Left lung (tissue), 10 donors: ENCODE measurements around the gene POLR2E. TPM values are rescaled to one million over a fixed set of nuclear protein-coding genes. Genes with fewer than 3 reads are reported as not detected.
A peak's percentile ranks its signal among the peaks of the same experiment; 100 is the strongest.

Experiments used
- ATAC-seq: fragments of 200-7000 bp; cut with Tn5 transposase; one replicate; pipeline ENCODE4 v1.9.1; 2020; ENCODE audit warnings: moderate library complexity
- DNase-seq, 4 donors: peaks; one replicate each; pipeline ENCODE4 v3.0.0-alpha.2; 2013 to 2020
- H3K27ac ChIP-seq, 2 donors: fragments of 200-600 bp; sonication (generic) in 1 of 2; one replicate each; pipeline versions ENCODE4 v1.5.0 to v1.8.0; 2020 to 2021
- H3K27me3 ChIP-seq, 2 donors: fragments of 200-600 bp; sonication (generic) in 1 of 2; one replicate each; pipeline versions ENCODE4 v1.5.0 to v1.8.0; 2020 to 2021
- H3K36me3 ChIP-seq, 2 donors: fragments of 200-600 bp; sonication (generic) in 1 of 2; one replicate each; pipeline versions ENCODE4 v1.5.0 to v1.8.0; 2020 to 2021
- H3K4me1 ChIP-seq, 2 donors: fragments of 200-600 bp; one replicate each; pipeline ENCODE4 v1.8.0; 2021
- H3K4me3 ChIP-seq, 2 donors: fragments of 200-600 bp; sonication (generic) in 1 of 2; one replicate each; pipeline versions ENCODE4 v1.5.0 to v1.8.0; 2020 to 2021; ENCODE audit warnings: mild to moderate bottlenecking in 1 of 2
- H3K9me3 ChIP-seq, 2 donors: fragments of 200-600 bp; sonication (generic) in 1 of 2; one replicate each; pipeline versions ENCODE4 v1.5.0 to v1.8.0; 2020 to 2021
- intact Hi-C, 2 donors: fragments of 100-400 bp; cut with DNase I; formaldehyde crosslinking; loops; one replicate each; pipeline versions ENCODE4 v1.11.2 to v1.14.2; 2022
- polyA plus RNA-seq, 6 donors: library from polyadenylated mRNA; unstranded; fragments of 120-200 nt; gene quantifications; one replicate each; pipeline ENCODE4 v1.2.1, GENCODE V29; 2013; ENCODE audit not compliant: insufficient read length in 6 of 6
- total RNA-seq, 2 donors: library from RNA; stranded (reverse); fragmentation: NEBNext Ultra II Directional; extraction: Animal tissue kit (Norgen Biotek cat#: 25700); gene quantifications; one replicate each; pipeline ENCODE4 v1.2.1, GENCODE V29; 2021
- TF ChIP-seq, protein P1 (sequence below), 2 donors: fragments of 200-600 bp; sonication (generic) in 1 of 2; IDR thresholded peaks; one replicate each; pipeline versions ENCODE4 v1.5.0 to v1.8.0; 2021; ENCODE audit warnings: antibody characterized with exemption in 2 of 2
- donor health status: DM: no; HTN: yes; CAD: no.
- donor health status: DM: no; HTN: no; CAD: no.

The POLR2E gene
- total and polyA plus RNA-seq, 8 donors = 120 to 160 (median 139) TPM

DNA sequence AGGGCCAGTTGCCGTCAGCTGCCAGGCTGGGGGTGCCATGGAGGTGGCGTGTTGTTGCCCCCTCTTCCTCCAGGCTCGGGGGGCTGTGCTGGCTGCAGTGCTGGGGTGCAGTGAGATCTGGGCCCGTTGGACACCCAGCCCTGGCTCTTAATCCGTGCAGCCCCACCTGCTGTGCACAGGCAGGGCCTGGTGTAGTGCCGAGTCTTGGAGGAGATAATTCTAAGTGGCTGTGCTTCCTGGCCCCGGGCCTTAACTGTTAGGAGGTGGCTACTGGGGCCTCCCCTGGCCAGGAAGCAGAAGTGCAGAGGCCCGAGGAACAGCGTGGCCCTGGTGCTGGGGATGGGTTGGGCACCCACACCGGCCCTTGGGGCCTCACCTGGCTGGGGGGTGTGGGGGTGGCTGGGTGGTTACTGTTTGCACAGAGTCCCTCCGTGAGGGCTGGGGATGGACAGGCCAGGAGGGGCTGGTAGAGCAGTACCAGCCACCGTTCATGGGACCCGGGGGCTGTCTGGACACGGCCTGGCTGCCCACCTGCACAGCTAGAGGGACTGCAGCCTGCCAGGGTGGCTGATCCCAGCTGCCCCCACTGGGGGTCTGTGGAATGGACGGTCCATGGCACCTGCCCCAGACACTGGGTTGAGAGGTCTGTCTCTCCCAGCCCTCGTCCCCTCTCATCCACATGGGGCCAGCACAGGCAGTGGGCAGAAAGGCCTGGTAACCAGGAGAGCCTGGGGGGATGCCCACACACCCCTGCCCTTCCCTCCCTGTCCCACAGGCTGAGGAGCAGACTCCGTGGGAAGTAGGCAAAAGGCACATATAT is 11.9 kb upstream of the POLR2E start:
- intact Hi-C loops = no loop called here
- ATAC-seq = peak; percentile 1
- Histone ChIP-seq H3K9me3 (no peaks in the 10 kb centered on the region), H3K36me3 (peaks cover 0 to 63% of the 10 kb centered on the region in 2 donors), H3K4me3 (no peak overlapping the region), H3K27ac (peak overlapping the region in 1 of 2 donors; percentile 50), H3K4me1 (peaks cover 26 to 63% of the 10 kb centered on the region in 2 donors), H3K27me3 (no peaks in the 10 kb centered on the region)
- no peak for DNase-seq
- TF ChIP-seq, protein P1, sequence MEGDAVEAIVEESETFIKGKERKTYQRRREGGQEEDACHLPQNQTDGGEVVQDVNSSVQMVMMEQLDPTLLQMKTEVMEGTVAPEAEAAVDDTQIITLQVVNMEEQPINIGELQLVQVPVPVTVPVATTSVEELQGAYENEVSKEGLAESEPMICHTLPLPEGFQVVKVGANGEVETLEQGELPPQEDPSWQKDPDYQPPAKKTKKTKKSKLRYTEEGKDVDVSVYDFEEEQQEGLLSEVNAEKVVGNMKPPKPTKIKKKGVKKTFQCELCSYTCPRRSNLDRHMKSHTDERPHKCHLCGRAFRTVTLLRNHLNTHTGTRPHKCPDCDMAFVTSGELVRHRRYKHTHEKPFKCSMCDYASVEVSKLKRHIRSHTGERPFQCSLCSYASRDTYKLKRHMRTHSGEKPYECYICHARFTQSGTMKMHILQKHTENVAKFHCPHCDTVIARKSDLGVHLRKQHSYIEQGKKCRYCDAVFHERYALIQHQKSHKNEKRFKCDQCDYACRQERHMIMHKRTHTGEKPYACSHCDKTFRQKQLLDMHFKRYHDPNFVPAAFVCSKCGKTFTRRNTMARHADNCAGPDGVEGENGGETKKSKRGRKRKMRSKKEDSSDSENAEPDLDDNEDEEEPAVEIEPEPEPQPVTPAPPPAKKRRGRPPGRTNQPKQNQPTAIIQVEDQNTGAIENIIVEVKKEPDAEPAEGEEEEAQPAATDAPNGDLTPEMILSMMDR (IDR thresholded peaks at IDR 0.05) = no peak

DNA sequence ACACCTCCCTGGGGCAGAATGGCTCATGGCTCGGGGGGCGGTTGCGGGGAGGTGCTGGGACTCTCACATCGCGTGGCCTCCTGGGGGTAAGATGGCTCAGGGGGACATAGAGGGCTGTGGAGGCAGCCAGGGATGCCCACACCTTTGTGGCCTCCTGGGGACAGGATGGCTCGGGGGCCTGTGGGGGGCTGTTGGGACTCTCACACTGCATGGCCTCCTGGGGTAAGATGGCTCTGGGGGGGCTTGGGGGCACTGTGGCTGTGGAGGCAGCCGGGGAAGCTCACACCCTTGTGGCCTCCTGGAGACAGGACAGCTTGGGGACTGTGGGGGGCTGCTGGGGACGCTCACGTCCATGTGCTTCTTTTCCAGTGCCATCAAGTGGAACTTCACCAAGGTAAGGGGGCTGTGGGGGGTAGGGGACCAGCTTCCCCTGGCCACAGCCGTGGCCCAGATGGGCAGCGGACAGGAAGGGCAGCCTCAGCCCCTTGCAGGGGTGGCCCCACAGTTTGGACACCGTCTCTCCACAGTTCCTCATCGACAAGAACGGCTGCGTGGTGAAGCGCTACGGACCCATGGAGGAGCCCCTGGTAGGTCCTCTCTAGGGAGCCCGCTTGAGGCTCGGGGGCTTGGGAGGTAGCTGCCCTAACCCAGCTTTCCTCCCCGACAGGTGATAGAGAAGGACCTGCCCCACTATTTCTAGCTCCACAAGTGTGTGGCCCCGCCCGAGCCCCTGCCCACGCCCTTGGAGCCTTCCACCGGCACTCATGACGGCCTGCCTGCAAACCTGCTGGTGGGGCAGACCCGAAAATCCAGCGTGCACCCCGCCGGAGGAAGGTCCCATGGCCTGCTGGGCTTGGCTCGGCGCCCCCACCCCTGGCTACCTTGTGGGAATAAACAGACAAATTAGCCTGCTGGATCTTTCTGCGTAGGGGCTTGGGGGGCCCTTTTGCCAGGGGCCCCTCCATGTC is 11.0 kb upstream of the POLR2E start:
- ATAC-seq (no peak), DNase-seq (no peak)
- Histone ChIP-seq H3K4me1 (peaks cover 35 to 70% of the 10 kb centered on the region in 2 donors), H3K4me3 (no peak overlapping the region), H3K27ac (peak overlapping the region in 1 of 2 donors; percentile 50), H3K36me3 (peaks cover 0 to 54% of the 10 kb centered on the region in 2 donors), H3K27me3 (no peaks in the 10 kb centered on the region), H3K9me3 (no peaks in the 10 kb centered on the region)
- TF ChIP-seq, protein P1 (IDR thresholded peaks at IDR 0.05) = no peak
- intact Hi-C loops = no loop called here

DNA sequence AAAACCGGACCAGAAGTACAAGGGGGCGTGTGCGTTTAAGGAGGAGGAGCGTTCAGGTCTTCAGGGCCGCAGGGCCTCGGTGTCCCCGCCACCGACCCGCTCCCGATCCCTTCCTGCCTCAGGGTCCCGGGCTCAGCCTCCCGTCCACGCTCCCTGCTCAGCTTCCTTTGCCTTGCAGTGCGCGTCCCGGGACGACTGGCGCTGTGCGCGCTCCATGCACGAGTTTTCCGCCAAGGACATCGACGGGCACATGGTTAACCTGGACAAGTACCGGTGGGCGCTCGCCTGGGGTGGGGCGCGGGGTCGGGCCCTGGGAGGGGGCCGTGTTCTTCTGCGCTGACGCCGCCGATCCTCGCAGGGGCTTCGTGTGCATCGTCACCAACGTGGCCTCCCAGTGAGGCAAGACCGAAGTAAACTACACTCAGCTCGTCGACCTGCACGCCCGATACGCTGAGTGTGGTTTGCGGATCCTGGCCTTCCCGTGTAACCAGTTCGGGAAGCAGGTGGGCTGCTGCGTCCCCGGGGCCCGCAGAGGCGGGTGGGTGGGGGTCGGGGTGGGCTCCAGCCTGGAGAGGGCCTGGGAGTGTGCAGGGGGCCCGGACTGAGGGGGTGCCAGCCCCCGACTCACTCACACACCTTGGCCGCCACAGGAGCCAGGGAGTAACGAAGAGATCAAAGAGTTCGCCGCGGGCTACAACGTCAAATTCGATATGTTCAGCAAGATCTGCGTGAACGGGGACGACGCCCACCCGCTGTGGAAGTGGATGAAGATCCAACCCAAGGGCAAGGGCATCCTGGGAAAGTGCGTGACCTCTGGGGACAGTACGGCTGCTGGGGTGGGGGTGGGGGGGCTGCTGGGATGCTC is 10.1 kb upstream of the POLR2E start:
- Histone ChIP-seq H3K4me1 (peaks cover 41 to 79% of the 10 kb centered on the region in 2 donors), H3K27me3 (no peaks in the 10 kb centered on the region), H3K4me3 (peak overlapping the region; percentile 62 to 71), H3K36me3 (peaks cover 0 to 45% of the 10 kb centered on the region in 2 donors), H3K9me3 (no peaks in the 10 kb centered on the region), H3K27ac (peak overlapping the region; percentile 95 to 97)
- ATAC-seq = no peak
- peak in 1 of 4 donors; percentile 50 for DNase-seq
- intact Hi-C loops = no loop called here
- TF ChIP-seq, protein P1 (IDR thresholded peaks at IDR 0.05) = no peak

DNA sequence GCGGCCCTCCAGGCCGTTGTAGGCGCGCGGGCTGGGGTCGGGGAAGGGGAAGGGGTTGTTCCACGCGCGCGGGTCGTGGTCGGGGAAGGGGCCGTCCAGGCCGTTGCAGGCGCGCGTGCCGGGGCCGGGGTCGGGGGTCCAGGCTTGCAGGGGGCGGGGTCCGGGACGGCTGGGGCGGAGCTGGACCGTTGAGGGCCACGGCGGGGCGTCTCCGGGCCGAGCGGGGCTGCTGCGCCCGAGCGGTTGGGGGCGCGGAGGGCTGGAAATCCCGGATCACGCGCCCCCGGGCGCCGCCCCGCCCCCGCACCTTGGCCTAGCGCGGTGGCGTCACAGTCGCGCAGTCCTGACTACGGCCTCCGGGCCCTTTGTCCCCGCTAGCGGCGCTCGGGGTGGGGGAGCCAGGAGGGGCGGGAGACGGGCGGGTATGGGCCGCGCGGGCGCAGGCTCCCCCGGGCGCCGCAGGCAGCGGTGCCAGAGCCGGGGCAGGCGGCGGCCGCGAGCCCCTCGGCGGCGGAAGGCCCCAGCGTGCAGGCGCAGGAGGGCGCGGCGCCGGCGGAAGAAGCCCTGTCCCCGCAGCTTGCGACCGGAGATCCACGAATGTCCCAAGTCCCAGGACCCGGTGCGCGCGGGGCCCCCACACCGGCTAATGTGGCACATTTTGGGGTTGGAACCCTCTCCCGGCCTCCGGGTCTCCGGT is 9.3 kb upstream of the POLR2E start:
- Histone ChIP-seq H3K27ac (peak overlapping the region; percentile 95 to 97), H3K27me3 (no peaks in the 10 kb centered on the region), H3K36me3 (peaks cover 0 to 37% of the 10 kb centered on the region in 2 donors), H3K4me3 (peak overlapping the region; percentile 62 to 71), H3K4me1 (peaks cover 41 to 87% of the 10 kb centered on the region in 2 donors), H3K9me3 (peaks cover 0 to 1% of the 10 kb centered on the region in 2 donors)
- peak; percentile 63 to 93 (median 88) for DNase-seq
- ATAC-seq = peak; percentile 40
- TF ChIP-seq, protein P1 (IDR thresholded peaks at IDR 0.05) = no peak
- intact Hi-C loops = no loop called here
